Endothelial cell (in vitro differentiated cells): ENCODE data around the gene MMEL1. TPM values are rescaled to one million over a fixed set of nuclear protein-coding genes. Genes with fewer than 3 reads are reported as not detected.

Experiments
- DNase-seq: peaks from one replicate; pipeline ENCODE4 v3.0.0; 2021; ENCODE audit warnings: low spot score
- H3K27ac Mint-ChIP-seq: one replicate; pipeline ENCODE4 v1.8.0; 2021; ENCODE audit warnings: mixed read lengths, inconsistent platforms; ENCODE audit not compliant: unreplicated experiment
- H3K27me3 Mint-ChIP-seq: one replicate; pipeline ENCODE4 v1.8.0; 2021; ENCODE audit warnings: mild to moderate bottlenecking, moderate library complexity, mixed read lengths, inconsistent platforms; ENCODE audit not compliant: unreplicated experiment
- H3K36me3 Mint-ChIP-seq: one replicate; pipeline ENCODE4 v1.8.0; 2021; ENCODE audit warnings: mild to moderate bottlenecking, low read depth, mixed read lengths, inconsistent platforms; ENCODE audit not compliant: unreplicated experiment
- H3K4me1 Mint-ChIP-seq: one replicate; pipeline ENCODE4 v1.8.0; 2021; ENCODE audit warnings: mild to moderate bottlenecking, mixed read lengths, inconsistent platforms; ENCODE audit not compliant: unreplicated experiment
- H3K4me3 Mint-ChIP-seq: one replicate; pipeline ENCODE4 v1.8.0; 2021; ENCODE audit warnings: mild to moderate bottlenecking, mixed read lengths, inconsistent platforms; ENCODE audit not compliant: unreplicated experiment
- H3K9me3 Mint-ChIP-seq: one replicate; pipeline ENCODE4 v1.8.0; 2021; ENCODE audit warnings: mixed read lengths, inconsistent platforms; ENCODE audit not compliant: unreplicated experiment
- total RNA-seq: library from RNA; stranded (reverse); fragmentation: NEBNext Ultra II Directional; extraction: Animal tissue kit (Norgen Biotek cat#: 25700); gene quantifications from one replicate; pipeline ENCODE4 v1.2.1, GENCODE V29; 2021; ENCODE audit not compliant: unreplicated experiment
- TF ChIP-seq, protein P1 (sequence below): fragments of 200-600 bp; sonication (generic); IDR thresholded peaks from one replicate; pipeline ENCODE4 v1.5.0; 2021; ENCODE audit warnings: antibody characterized with exemption; ENCODE audit not compliant: unreplicated experiment

Gene MMEL1
- total RNA-seq, 1 donor from 2014 or later = not detected

DNA sequence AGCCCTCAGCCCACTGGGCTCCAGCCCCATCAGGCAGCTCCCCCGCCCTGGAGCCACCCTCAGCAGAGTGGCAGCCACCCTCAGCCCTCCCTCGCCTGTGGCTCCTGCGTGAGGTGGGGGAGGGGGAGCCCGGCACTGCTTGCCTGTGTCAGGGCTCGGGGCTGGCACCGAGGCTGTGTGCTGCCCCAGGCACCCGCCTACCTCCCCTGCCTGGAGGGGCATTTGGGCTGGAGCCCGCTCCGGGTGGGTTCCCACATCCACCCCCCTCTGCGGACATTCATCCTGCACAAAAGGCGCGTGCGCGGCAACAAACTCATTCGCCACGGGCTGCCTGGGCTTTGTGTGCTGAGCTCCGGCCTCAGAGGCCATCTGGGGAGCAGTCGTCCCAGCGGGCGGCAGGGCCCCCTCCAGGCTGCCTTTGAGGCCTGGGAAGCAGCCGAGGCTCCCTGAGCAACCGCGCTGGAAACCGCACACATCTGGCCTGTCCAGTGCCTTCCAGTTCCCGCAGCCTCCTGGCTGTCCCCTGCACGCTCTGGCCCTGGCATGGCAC lies 89.2 kb downstream of the MMEL1 start:
- no peak for DNase-seq
- H3K4me1 Mint-ChIP-seq = no peaks in the 10 kb centered on the region
- H3K9me3 Mint-ChIP-seq = no peaks in the 10 kb centered on the region
- H3K4me3 Mint-ChIP-seq = no peak overlapping the region
- TF ChIP-seq, protein P1, sequence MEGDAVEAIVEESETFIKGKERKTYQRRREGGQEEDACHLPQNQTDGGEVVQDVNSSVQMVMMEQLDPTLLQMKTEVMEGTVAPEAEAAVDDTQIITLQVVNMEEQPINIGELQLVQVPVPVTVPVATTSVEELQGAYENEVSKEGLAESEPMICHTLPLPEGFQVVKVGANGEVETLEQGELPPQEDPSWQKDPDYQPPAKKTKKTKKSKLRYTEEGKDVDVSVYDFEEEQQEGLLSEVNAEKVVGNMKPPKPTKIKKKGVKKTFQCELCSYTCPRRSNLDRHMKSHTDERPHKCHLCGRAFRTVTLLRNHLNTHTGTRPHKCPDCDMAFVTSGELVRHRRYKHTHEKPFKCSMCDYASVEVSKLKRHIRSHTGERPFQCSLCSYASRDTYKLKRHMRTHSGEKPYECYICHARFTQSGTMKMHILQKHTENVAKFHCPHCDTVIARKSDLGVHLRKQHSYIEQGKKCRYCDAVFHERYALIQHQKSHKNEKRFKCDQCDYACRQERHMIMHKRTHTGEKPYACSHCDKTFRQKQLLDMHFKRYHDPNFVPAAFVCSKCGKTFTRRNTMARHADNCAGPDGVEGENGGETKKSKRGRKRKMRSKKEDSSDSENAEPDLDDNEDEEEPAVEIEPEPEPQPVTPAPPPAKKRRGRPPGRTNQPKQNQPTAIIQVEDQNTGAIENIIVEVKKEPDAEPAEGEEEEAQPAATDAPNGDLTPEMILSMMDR = no peak
- no peak overlapping the region for H3K27ac Mint-ChIP-seq
- H3K27me3 Mint-ChIP-seq = peaks cover 2% of the 10 kb centered on the region
- no peaks in the 10 kb centered on the region for H3K36me3 Mint-ChIP-seq

DNA sequence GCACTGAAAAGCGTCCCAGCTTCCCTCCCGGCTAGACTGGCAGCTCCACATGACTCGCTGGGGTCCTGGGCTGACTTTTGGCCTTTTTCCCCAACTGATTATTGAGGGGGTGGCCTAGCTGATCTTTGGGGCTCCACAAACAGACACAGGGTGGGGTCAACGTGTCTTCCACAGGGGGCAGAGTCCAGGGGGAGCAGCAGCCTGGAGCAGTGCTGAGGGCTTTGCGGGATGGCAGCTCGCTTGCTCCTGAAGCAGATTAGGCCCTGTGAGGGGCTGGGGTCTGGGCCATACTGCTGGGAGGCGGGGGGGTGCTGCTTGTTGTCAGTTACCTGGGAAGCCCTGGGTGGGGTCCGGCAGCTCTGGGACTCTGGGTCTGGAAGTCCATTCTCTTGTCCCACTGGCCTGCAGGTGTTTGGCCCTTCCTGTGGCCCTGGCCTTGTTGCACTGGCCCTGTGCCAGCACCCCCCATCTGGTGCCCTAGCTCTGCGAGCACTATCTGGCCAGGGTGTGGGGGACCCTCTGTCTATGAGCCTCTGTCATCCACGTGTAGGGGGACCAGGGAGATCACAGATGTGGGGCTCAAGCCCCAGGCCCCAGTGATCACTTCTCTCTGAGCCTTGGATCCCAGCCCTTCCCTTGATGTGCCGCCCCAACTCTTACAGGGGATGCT lies 90.4 kb downstream of the MMEL1 start:
- TF ChIP-seq, protein P1 = no peak
- Mint-ChIP-seq H3K4me3 (no peak overlapping the region), H3K4me1 (no peaks in the 10 kb centered on the region), H3K36me3 (no peaks in the 10 kb centered on the region), H3K27ac (no peak overlapping the region), H3K27me3 (peaks cover 2% of the 10 kb centered on the region), H3K9me3 (no peaks in the 10 kb centered on the region)
- DNase-seq = no peak

DNA sequence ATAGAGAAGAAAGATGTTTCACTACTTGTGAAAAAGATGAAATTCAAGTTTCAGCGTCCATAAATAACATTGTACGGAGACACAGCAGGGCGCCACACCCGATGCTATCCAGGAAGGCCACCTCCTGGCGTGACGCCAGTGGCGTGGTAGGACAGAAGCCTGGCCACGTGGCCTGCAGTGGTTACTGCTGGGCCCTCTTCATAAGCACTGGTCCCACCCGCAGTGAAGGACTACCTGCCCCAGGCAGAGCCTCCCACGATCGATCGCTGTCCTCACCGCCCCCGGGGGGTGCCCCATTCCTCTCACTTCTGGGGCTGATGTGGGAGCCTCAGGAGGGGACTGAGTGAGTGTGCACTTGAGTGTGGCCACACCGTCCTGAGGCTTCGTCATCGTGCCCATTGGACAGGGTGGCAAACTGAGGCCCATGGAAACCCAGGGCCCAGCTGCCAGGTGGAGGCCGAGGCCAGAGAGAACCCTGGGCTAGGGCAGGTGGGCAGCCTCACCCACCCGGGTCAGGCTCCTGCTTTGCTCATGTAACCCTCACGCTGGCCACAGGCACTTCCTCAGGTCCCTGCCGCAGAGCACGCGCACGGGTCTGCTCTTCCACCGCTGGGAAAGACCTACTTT lies 91.1 kb downstream of the MMEL1 start:
- peaks cover 4% of the 10 kb centered on the region for H3K27me3 Mint-ChIP-seq
- H3K36me3 Mint-ChIP-seq = no peaks in the 10 kb centered on the region
- no peak overlapping the region for H3K4me3 Mint-ChIP-seq
- no peak for DNase-seq
- TF ChIP-seq, protein P1 = no peak
- H3K4me1 Mint-ChIP-seq = no peaks in the 10 kb centered on the region
- no peak overlapping the region for H3K27ac Mint-ChIP-seq
- no peaks in the 10 kb centered on the region for H3K9me3 Mint-ChIP-seq

DNA sequence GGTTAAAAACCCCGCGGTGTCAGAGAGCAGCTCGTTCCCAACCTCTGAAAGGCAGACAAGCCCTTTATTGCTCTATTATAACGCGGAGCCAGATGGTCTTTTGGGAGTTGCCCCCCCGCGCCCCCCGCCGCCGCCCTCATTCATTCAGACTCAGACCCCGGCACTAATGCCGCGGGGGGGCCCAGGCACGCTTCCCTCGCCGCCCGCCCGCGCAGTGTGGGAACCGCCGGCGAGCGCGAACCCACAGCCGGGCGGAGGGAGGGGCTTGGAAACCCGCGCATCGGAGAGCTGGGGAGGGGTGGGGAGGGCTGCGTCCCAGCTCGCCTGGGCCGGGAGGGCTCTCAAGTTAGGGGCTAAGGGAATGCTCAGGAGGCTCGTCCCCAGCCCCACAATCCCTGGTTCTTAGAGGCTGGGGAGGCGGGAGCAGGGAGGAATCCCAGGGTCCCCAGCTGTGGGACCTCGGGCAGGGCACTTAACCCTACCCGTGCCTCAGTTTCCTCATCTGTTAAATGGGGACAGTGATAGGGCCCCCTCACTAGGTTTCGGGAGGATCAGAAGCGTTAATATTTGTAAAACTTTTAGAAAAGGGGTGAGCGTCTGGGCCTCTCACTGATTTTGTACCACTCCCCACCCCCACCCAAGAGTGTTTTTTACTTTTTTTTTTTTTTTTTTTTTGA lies 91.9 kb downstream of the MMEL1 start:
- Mint-ChIP-seq H3K4me3 (no peak overlapping the region), H3K36me3 (no peaks in the 10 kb centered on the region), H3K27me3 (peaks cover 7% of the 10 kb centered on the region), H3K4me1 (no peaks in the 10 kb centered on the region), H3K9me3 (no peaks in the 10 kb centered on the region), H3K27ac (no peak overlapping the region)
- TF ChIP-seq, protein P1 = no peak
- no peak for DNase-seq

Other genes with a start within 250 kb of the MMEL1 start
- gene MORN1, start 241.5 kb downstream of the MMEL1 start, total RNA-seq = 12.1 TPM
- 141 TPM for gene RER1, start 241.2 kb downstream of the MMEL1 start, total RNA-seq
- gene PEX10, start 220.5 kb downstream of the MMEL1 start, total RNA-seq = 25.4 TPM
- not detected for gene PLCH2, start 156.7 kb downstream of the MMEL1 start, total RNA-seq
- gene PANK4, start 106.4 kb downstream of the MMEL1 start, total RNA-seq = 32.3 TPM
- not detected for gene HES5, start 102.8 kb downstream of the MMEL1 start, total RNA-seq
- gene TNFRSF14, start 76.6 kb downstream of the MMEL1 start, total RNA-seq = 0.26 TPM
- gene PRXL2B, start 46.2 kb downstream of the MMEL1 start, total RNA-seq = 35.6 TPM
- gene TTC34, start 168.7 kb upstream of the MMEL1 start, total RNA-seq = 0.82 TPM